IMR-90 (cell line): ENCODE measurements around the gene IL1B. TPM values are rescaled to one million over a fixed set of nuclear protein-coding genes. Genes with fewer than 3 reads are reported as not detected.

Experiments used
- ATAC-seq: fragments of 200-7000 bp; cut with Tn5 transposase; 2 replicates; pipeline ENCODE4 v1.9.1; 2020; ENCODE audit warnings: low read depth, mild to moderate bottlenecking, moderate library complexity
- BruUV-seq: library from RNA; stranded (reverse); fragments of 400-500 nt; replicated peaks from 2 replicates; lab custom pipeline; 2021; lab: Mats Ljungman, UMichigan
- CTCF ChIA-PET: fragments of 300-600 bp; formaldehyde crosslinking; extraction: SDS; loops from one replicate; lab custom pipeline; 2021; ENCODE audit warnings: antibody characterized with exemption; lab: Yijun Ruan, JAX
- POLR2A ChIA-PET: fragments of 300-600 bp; sonication (Branson Sonifier 250); formaldehyde crosslinking; loops from one replicate; lab custom pipeline; 2022; ENCODE audit warnings: antibody characterized with exemption; ENCODE audit not compliant: unreplicated experiment; lab: Charles Lee
- DNase-seq: peaks from one replicate; pipeline ENCODE4 v3.0.0; 2013
- H2AFZ ChIP-seq: replicated peaks from 2 replicates; pipeline ENCODE3; 2013; ENCODE audit warnings: low read length, mild to moderate bottlenecking; ENCODE audit not compliant: poor library complexity
- H2AK5ac ChIP-seq: 2 replicates; pipeline ENCODE4 v1.6.1; 2013; ENCODE audit warnings: low read depth, low read length, inconsistent platforms
- H2AK9ac ChIP-seq: replicated peaks from 2 replicates; pipeline ENCODE3; 2013; ENCODE audit warnings: mild to moderate bottlenecking, low read depth, low read length, moderate library complexity; ENCODE audit not compliant: poor library complexity
- H2BK120ac ChIP-seq: 2 replicates; pipeline ENCODE4 v1.6.1; 2013; ENCODE audit warnings: low read depth, low read length, inconsistent platforms
- H2BK15ac ChIP-seq: 3 replicates; pipeline ENCODE4 v1.6.1; 2013; ENCODE audit warnings: low read depth, low read length, inconsistent platforms
- H2BK20ac ChIP-seq: 2 replicates; pipeline ENCODE4 v1.6.1; 2013; ENCODE audit warnings: low read depth, mild to moderate bottlenecking, inconsistent platforms, low read length, moderate library complexity
- H2BK5ac ChIP-seq: 2 replicates; pipeline ENCODE4 v1.6.1; 2013; ENCODE audit warnings: mild to moderate bottlenecking, low read depth, low read length, inconsistent platforms; ENCODE audit not compliant: poor library complexity, severe bottlenecking
- H3K14ac ChIP-seq: replicated peaks from 2 replicates; pipeline ENCODE4 v1.6.1; 2013; ENCODE audit warnings: low read depth, low read length, inconsistent platforms
- H3K18ac ChIP-seq: 2 replicates; pipeline ENCODE4 v1.6.1; 2013; ENCODE audit warnings: low read depth, low read length, control low read depth
- H3K23ac ChIP-seq: 2 replicates; pipeline ENCODE4 v1.6.1; 2013; ENCODE audit warnings: low read depth, low read length, inconsistent platforms
- H3K27ac ChIP-seq: 2 replicates; pipeline ENCODE4 v1.5.1; 2013; ENCODE audit warnings: mild to moderate bottlenecking, control low read depth, low read length; ENCODE audit not compliant: insufficient read depth
- H3K27me3 ChIP-seq: 2 replicates; pipeline ENCODE4 v1.6.1; 2013; ENCODE audit warnings: low read length; ENCODE audit not compliant: control insufficient read depth, insufficient read depth
- H3K36me3 ChIP-seq: 2 replicates; pipeline ENCODE4 v1.6.1; 2013; ENCODE audit warnings: low read length, mixed read lengths; ENCODE audit not compliant: control insufficient read depth, insufficient read depth
- H3K4ac ChIP-seq: 2 replicates; pipeline ENCODE4 v1.6.1; 2013; ENCODE audit warnings: low read depth, low read length, inconsistent platforms
- H3K4me1 ChIP-seq: 2 replicates; pipeline ENCODE4 v1.6.1; 2013; ENCODE audit warnings: low read length, mixed read lengths; ENCODE audit not compliant: control insufficient read depth, insufficient read depth
- H3K4me2 ChIP-seq: 2 replicates; pipeline ENCODE4 v1.6.1; 2013; ENCODE audit warnings: low read depth, mild to moderate bottlenecking, control low read depth, low read length, moderate library complexity
- H3K4me3 ChIP-seq: 2 replicates; pipeline ENCODE4 v1.5.1; 2013; ENCODE audit warnings: low read depth, mild to moderate bottlenecking, control low read depth, low read length, moderate library complexity; ENCODE audit not compliant: insufficient read depth
- H3K56ac ChIP-seq: 2 replicates; pipeline ENCODE4 v1.6.1; 2013; ENCODE audit warnings: low read length, inconsistent platforms; ENCODE audit not compliant: insufficient read depth; ENCODE audit errors: extremely low read depth
- H3K79me1 ChIP-seq, 2 experiments: 2 replicates each; pipeline ENCODE4 v1.6.1; 2013; ENCODE audit warnings: low read length in 2 of 2, inconsistent platforms in 1 of 2, low read depth in 1 of 2
- H3K9ac ChIP-seq: 2 replicates; pipeline ENCODE4 v1.6.1; 2013; ENCODE audit warnings: low read depth, low read length, control low read depth
- H3K9me1 ChIP-seq: 2 replicates; pipeline ENCODE4 v1.6.1; 2013; ENCODE audit warnings: low read length, inconsistent platforms; ENCODE audit not compliant: insufficient read depth
- H3K9me3 ChIP-seq: 2 replicates; pipeline ENCODE4 v1.6.1; 2013; ENCODE audit warnings: low read length; ENCODE audit not compliant: control insufficient read depth, insufficient read depth
- H4K20me1 ChIP-seq: 2 replicates; pipeline ENCODE4 v1.6.1; 2013; ENCODE audit warnings: low read length, inconsistent platforms; ENCODE audit not compliant: insufficient read depth
- H4K5ac ChIP-seq: 2 replicates; pipeline ENCODE4 v1.6.1; 2013; ENCODE audit warnings: mild to moderate bottlenecking, low read depth, low read length, control low read depth
- H4K8ac ChIP-seq, 2 experiments: 2 replicates each; pipeline ENCODE4 v1.6.1; 2013; ENCODE audit warnings: low read depth in 2 of 2, low read length in 2 of 2, control low read depth in 1 of 2, inconsistent platforms in 1 of 2
- H4K91ac ChIP-seq: 2 replicates; pipeline ENCODE4 v1.6.1; 2013; ENCODE audit warnings: low read depth, low read length, inconsistent platforms; ENCODE audit not compliant: insufficient read depth
- CEBPB ChIP-seq: IDR thresholded peaks from 2 replicates; pipeline ENCODE4 v1.6.1; 2012; ENCODE audit warnings: low read depth, low read length, improper control_type of control experiment
- FOS ChIP-seq: fragments of 150-350 bp; IDR thresholded peaks from 2 replicates; pipeline ENCODE4 v1.6.1; 2016; ENCODE audit warnings: low read depth, low read length
- MXI1 ChIP-seq: IDR thresholded peaks from 2 replicates; pipeline ENCODE4 v1.6.1; 2012; ENCODE audit warnings: low read depth, mild to moderate bottlenecking, low read length, moderate library complexity, borderline replicate concordance
- NFE2L2 ChIP-seq: fragments of 150-350 bp; IDR thresholded peaks from 2 replicates; pipeline ENCODE4 v1.6.1; 2016; ENCODE audit warnings: low read depth, mild to moderate bottlenecking, low read length
- POLR2A ChIP-seq: IDR thresholded peaks from 2 replicates; pipeline ENCODE4 v1.6.1; 2012; ENCODE audit warnings: mild to moderate bottlenecking, low read depth, low read length
- RCOR1 ChIP-seq: IDR thresholded peaks from 2 replicates; pipeline ENCODE4 v1.6.1; 2012; ENCODE audit warnings: mild to moderate bottlenecking, low read length, improper control_type of control experiment; ENCODE audit not compliant: insufficient replicate concordance
- WGBS, 2 experiments: methylation state at CpG; one replicate each; pipeline versions ENCODE4 v1.1.5 to v1.1.7; 2013; ENCODE audit warnings: missing lambda C conversion rate in 2 of 2; ENCODE audit not compliant: insufficient read length in 1 of 2; ENCODE audit errors: extremely low coverage in 2 of 2; 5-methylcytosine and 5-hydroxymethylcytosine counted together
- dilution Hi-C: fragments of 300-500 bp; cut with HindIII; formaldehyde crosslinking; loops from one replicate; pipeline ENCODE4 v1.14.3; 2018; ENCODE audit warnings: low sequenced_read_pairs; ENCODE audit not compliant: unreplicated experiment
- in situ Hi-C: fragments of 300-500 bp; cut with MboI; formaldehyde crosslinking; loops from 3 replicates; pipeline ENCODE4 v1.14.3; 2019; ENCODE audit warnings: low sequenced_read_pairs, inconsistent platforms, mixed read lengths
- intact Hi-C: fragments of 100-400 bp; cut with micrococcal nuclease; formaldehyde crosslinking; loops from 2 replicates; pipeline ENCODE4 v1.10.0; 2022
- polyA plus RNA-seq, 3 experiments: library from polyadenylated mRNA; depleted of rRNA; stranded (reverse); fragments of >200 nt; gene quantifications; 2 replicates each; pipeline ENCODE4 v1.2.3, GENCODE V29; 2012; ENCODE audit warnings: low replicate concordance in 1 of 3
- total RNA-seq: library from RNA; depleted of rRNA; stranded (reverse); fragments of >200 nt; gene quantifications from 2 replicates; pipeline ENCODE4 v1.2.3, GENCODE V29; 2012

IL1B gene
- total and polyA plus RNA-seq, 2 of the 4 experiments (the other 2 are of a cell fraction): 3.0 to 4.4 TPM

DNA sequence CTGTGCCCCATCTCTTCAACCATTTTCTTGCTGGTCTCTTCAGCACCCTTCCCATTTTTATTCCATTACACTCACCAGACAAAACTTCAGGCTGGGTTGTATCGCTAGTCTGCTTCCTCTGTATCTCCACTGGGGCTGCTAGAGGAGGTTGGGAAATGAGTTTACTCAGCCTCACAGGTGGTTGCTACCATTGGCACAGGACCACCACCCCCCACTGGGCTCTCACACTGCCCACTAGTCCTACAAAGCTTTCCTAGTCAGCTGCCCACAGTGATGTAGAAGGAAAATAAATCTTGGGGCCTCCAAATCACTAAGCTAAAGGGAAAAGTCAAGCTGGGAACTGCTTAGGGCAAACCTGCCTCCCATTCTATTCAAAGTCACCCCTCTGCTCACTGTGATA lies 12.3 kb upstream of the IL1B start:
- Histone ChIP-seq H3K4ac (no peak overlapping the region), H3K56ac (no peak overlapping the region), H3K14ac (no peak overlapping the region), H3K4me1 (no peaks in the 10 kb centered on the region), H2BK120ac (no peak overlapping the region), H2BK20ac (no peak overlapping the region), H2AK5ac (no peak overlapping the region), H3K79me1 (no peaks in the 10 kb centered on the region), H3K36me3 (no peaks in the 10 kb centered on the region), H3K27me3 (no peaks in the 10 kb centered on the region), H2BK5ac (no peak overlapping the region), H3K27ac (no peak overlapping the region), H2AK9ac (no peak overlapping the region), H4K91ac (no peak overlapping the region), H2AFZ (no peak overlapping the region), H3K9ac (no peak overlapping the region), H4K20me1 (no peaks in the 10 kb centered on the region), H3K23ac (no peak overlapping the region), H3K4me2 (no peak overlapping the region), H2BK15ac (no peak overlapping the region), H3K4me3 (no peak overlapping the region), H3K18ac (no peak overlapping the region), H3K9me3 (no peaks in the 10 kb centered on the region; the same call in 1 of the 2 replicates), H3K9me1 (no peaks in the 10 kb centered on the region), H4K5ac (no peak overlapping the region), H4K8ac (no peak overlapping the region)
- no peak for DNase-seq
- ATAC-seq: no peak
- dilution Hi-C loops (no loop called here), intact Hi-C loops (no loop called here), in situ Hi-C loops (no loop called here)
- TF ChIP-seq CEBPB (no peak), RCOR1 (no peak), POLR2A (no peak), NFE2L2 (no peak), MXI1 (no peak), FOS (no peak)
- ChIA-PET POLR2A (no interaction called here), CTCF (interaction anchor here (0.6 kb wide), 1 partner anchor 12 kb away, joined by 3 read pairs; no protein-coding TSS in a partner anchor)
- WGBS, 2 experiments: no CpG with 5 or more reads among the region's 1 CpG
- no TSS peak for BruUV-seq
